Measurements from ENCODE around the gene CMIP.

The CMIP gene

DNA sequence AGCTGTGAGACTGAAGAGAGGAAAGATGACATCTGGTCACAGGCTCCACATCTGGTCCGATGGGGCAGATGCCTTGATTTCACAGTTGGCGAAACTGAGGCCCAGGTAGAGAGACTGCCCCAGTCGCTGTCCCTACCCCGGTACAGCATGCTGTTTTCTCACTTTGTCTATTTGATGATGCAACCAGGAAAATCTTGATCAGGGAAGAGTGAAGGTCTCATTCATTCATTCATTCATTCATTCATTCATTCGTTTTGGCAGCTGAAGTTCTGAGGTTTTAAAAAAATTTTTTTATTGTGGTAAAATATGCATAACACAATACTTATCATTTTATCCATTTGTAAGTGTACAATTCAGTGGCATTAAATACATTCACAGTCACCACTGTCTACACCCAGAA lies 19.7 kb downstream of the CMIP start:
- no peak for DNase-seq

DNA sequence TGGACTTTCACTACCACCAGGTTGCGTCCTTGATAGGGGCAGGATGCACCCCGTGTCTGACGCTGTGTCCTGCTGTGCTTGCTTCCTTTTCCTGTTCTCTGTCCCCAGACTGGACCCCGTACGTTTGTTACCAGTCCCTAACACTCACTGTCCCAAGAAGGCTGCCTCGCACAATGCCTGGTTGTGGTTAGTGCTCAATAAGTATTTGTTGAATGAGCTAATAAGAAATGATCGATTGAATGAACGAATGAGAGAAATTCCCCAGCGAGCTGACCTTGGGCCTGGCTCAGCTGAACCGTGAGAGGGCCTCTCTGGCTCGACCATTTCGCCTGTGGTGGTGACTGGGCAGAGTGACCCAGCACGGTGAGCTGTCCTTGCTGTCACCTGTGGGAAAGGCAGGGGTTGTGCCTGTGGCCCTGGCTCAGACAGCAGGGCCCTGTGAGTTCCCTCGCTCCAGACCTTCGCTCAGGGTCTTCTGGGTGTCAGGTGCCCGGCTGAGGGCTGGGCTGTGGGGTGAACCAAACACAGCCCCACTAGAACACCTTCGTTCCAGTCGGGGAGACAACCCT lies 20.9 kb downstream of the CMIP start:
- no peak for DNase-seq

DNA sequence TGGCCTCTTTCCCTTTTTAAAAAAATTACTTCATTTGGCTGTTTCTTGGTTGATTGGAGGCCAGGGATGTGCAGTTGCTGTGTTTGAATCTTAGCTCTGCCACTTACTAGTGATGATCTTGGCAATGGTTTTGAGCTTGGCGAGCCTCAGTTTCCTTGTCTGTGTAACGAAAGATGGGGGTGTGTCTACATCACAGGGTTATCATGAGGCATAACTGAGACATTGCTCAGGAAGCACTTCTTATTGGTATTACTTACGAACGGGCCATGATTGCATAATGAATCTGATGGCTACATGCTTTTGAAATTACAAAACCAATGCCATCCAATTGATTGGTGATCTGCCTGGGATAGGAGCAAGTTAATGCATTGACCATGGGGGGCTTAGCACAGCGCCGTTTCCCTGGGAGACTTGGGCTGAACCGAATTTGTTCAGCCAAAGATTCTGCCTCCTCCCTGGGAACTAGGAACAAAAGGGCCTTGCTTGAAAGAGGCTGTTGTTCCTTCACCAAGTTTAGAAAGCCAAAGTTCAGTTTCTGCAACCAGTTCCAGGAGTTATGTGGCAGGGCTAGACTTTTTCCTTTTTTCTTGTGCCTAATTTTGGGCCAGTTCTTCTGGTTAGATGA lies 21.9 kb downstream of the CMIP start:
- no peak for DNase-seq

DNA sequence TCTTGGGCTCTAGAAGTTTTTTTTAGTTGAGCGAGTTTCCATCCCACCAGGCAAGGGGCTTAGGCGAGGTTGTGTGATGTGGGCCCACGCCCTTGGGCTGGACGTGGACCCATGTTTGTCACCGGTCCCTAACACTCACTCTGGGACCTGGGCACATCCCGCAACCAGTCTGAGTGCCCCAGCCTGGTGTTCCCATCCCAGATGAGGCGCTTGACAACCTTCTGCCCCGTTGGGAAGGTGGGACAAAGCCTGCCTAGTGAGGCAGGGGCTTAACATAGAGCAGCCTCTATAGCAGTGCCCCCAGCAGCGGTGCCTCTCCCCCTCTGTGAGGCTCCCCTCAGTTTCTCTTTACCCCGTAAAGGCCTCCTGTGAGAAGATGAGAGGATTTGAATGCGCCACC lies 22.5 kb downstream of the CMIP start:
- DNase-seq: no peak

DNA sequence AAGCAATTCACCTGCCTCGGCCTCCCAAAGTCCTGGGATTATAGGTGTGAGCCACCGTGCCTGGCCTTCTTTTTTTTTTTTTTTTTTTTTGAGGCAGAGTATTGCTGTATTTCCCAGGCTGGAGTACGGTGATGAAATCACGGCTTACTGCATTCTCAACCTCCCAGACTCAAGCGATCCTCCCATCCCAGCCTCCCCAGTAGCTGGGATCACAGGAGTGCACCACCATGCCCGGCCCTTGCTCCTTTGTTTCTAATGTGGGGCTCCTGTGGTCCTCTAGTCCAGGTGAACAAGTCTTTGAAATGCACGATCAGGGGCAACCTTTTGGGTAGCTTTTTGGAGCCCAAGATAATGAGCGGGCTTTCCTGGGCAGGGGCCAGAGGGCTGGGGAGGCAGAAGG lies 23.2 kb downstream of the CMIP start:
- DNase-seq: no peak

GRCh38 chr16:81468269-81468902 lies 23.8 kb downstream of the CMIP start:
- no peak for DNase-seq

DNA sequence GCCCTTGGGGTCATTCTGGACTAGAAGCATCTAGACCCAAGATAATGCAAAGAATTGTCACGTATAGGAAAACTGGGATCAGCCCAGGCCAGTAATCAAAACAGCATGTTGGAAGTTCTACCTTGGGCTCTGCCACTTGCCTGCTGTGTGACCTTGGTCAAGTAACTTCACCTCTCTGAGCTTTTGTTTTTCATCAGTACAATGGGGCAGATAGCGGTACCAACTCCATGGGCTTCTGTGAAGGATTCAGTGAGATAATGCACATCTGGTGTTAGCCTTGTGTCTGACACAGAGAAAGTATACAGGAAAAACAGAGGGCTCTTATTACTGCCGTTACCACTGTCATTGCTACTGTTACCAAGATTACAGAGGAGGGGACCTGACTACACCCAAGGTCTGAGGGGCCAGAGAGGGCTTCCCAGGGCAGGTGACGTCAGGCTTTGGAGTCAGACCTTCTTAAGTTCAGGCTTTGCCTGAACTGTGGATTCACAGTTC lies 24.6 kb downstream of the CMIP start:
- DNase-seq: no peak

DNA sequence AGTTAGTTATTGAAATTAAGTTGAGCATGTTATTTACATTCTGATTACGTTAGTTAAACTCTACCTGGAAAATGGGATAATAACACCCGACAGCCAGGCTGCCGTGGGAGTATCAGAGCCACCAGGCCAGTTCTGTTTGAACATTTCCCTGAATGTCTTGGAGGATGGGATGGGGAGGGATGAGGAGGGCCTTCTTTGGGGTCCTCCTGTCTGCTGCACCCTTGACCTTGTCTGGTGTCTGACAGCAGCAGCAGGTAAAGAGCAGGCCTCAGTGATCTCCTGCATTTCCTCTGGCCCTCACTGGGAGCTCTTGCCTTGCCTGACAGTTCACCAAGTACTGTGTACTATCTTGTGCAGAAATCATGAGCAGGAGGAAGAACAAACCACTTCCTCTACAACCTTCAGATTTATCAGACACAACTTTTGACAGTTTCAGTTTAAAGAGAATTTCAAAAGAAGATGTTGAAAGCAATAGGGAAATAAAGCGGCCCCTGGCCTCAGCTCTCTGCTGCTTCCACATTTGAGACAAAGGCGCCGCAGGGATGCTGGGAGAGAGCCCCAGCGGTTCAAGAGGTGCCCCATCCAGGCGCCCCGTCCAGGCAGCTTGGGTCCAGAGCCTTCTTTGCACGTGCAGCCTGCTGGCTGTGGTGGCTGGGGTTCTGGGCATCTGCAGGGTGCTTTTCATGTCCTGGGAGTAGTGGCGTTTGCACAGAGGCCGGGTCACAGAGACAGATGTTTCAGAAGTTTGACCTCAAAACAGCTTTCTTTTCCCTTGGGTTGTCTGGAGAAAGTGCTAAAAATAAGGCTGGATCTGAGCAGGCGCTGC lies 25.3 kb downstream of the CMIP start:
- peak; percentile 60 for DNase-seq

- DNase-seq: no peak
These were observed 26.4 kb downstream of the CMIP start for GRCh38 chr16:81470796-81471636.

- no peak for DNase-seq
These were observed 27.3 kb downstream of the CMIP start for GRCh38 chr16:81471882-81472281.

DNA sequence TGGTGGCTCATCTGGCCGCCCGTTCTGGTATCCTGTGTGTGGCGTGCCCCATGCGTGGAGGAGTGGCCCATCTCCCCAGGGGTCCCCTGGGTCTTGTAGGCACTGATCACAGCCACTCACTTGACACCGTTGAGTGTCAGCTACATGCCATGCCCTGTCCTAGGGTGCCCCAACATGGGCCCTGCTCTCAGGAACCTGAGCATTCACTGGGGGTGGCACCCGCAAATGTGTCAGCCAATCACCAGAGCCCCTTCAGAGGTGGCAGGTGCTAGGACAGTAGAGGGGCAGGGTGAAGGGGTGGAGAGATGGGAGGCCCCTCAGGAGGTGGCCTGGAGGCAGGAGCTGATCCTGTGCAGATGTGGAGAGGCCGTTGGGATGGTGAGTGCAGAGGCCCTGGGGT lies 27.8 kb downstream of the CMIP start:
- DNase-seq: no peak

DNA sequence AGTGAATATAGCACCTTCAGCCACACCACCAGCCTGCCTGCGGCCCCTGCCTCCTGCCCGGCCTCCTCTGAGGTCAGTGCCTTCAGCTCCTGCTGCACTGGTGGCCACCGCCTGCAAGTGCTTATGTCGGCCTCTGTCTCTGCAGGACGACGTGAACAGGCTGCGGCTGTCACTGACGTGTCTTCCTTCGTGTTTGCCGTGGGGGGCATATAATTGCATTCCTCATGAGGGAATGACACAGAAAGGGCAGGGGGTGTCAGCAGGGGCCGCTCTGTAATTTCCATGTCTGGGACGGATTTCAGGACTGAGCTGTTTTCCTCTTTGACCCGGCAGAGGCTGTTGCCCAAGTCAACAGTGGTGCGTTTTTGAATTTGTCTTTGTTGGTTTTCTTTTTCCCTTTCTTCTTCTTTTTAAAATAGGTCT lies 28.5 kb downstream of the CMIP start:
- DNase-seq: no peak

DNA sequence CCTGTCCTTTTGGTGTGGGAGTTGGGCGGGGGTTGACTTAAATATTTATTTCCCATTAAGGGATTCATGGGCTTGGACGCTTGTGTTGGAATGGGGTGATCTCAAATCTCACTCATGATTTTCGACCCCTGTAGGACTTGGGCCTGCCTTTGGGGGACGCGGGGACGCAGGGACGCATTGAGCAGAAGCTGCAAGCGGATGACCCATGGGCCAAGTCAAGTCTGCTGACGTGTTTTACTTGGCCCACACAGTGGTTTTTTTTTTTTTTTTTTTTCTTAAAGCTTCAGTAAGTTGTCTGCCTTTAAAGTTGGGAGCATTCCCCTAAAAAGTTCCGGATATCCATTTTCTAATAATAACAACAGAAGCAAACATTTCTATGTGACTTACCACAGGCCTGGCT lies 28.9 kb downstream of the CMIP start:
- DNase-seq: no peak

DNA sequence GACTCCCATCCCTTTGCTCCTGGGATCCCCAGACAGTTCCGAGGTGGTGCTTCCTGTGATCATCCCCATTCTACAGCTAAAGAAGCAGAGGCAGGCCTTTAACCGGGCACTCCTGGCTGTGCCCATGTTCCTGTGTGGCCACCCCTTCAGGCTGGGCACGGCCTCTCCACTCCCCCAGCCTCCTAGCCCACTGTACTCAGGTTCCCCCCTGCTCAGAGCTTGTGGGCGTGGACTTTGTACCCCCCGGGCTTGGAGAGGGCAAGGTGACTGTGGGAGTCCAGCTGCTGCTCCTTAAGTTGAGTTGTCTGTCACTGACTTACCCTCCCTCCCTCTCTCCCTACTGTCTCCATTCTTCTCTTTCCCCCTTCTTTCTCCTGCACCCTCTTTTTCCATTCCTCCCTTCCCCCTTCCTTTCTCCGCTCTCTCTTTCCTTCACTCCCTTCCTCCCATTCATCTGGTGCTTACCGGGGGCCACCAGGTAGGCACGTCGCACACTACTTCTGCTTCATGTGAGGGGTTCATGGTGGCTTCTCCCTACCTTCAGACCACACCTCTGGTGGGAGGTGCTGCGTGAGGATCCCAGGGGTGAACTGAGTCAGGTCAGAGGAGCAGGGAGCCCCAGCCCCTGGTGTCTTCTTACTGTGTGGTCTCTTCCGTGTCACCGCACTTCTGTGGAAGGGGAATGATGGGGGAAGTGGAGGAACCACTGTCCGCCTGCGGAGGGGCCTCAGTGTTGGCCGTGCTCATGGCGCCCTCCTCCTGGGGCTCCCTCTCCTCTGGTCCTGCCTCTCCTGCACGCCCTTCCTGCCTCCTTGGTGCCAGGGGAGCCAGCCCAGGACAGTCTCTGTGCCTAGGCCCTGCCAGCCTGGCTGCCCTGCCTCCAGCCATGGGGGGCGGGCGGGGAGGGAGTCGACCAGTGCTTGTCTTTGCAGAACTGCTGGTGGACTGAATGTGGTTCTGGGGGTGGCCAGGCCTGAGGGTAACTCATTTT lies 29.7 kb downstream of the CMIP start:
- no peak for DNase-seq

DNA sequence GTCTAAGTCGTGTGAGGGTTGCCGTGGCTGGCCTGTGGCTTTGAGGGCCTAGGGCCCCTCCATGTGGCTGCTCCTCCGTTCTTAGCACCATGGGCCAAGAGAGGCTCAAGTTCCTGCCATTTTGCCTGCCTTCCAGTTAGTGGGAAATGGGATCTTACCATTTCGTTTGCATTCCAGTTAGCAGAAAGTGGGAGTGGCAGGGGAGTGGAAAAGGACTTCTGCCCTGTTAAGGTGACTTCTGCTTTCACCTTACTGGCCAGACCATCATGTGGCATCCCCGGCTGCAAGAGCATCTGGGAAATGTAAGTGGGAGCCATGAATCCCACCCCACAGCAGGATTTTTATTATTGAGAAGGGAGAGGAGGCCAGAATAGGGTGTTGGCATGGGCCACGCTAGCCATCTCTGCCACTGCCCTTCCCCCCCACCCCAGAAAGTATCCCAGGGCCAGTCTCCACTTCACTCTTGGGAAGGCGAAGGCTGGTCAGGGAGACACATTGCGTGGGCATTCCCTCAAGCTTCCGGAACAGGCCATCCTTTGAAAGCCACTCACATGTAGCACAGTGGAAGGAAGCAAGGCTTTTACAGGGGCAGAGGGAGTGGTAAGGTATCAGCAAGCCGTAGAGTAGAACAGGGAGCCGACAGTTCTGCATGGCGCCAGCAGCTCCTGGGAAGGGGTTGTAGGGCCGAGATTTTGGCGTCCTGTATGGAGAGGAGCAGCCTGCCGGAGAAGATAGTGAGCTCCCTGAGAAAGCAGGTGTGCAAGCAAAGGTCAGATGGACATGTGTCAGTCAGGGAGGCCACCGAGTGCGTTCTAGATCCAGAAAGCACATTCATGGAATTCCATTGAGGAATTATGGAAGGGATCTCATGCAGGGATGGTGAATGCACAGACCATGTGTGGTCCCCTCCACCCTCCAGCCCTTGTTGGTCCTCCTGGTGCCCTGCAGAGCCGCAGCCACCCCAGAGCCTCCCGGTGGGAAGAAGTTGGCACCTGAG lies 33.4 kb downstream of the CMIP start:
- DNase-seq: no peak

DNA sequence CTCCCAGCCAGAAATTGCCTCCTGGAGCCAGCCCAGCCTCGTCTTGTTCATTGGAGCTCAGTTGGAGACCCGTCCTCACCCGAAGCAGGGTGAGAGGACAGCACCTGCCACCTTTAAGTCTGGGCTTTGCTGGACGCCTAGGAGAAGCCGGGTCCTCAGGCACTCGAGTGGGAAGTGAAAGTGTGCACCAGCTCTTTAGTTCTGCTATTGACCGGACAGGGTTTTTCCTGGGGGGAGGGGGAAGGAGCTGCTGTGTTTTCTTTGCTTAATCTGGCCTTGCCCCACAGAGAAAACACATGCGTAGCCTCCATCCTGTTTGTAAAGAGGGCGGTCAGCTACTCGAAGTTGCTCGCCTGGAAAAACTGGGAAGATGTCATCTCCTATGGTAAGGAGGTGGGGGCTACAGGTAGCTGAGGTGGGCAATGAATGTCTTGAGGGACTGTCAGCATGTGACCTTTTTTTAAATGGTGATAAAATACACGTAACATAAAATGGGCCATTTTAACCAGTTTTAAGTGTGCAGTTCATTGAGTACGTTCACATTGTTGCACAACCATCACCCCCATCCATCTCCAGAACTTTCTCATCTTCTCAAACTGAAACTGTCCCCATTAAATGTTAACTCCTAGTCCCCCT lies 34.4 kb downstream of the CMIP start:
- peak; percentile 7 for DNase-seq

- no peak for DNase-seq
These were observed 36.1 kb downstream of the CMIP start for GRCh38 chr16:81480606-81481206.

DNA sequence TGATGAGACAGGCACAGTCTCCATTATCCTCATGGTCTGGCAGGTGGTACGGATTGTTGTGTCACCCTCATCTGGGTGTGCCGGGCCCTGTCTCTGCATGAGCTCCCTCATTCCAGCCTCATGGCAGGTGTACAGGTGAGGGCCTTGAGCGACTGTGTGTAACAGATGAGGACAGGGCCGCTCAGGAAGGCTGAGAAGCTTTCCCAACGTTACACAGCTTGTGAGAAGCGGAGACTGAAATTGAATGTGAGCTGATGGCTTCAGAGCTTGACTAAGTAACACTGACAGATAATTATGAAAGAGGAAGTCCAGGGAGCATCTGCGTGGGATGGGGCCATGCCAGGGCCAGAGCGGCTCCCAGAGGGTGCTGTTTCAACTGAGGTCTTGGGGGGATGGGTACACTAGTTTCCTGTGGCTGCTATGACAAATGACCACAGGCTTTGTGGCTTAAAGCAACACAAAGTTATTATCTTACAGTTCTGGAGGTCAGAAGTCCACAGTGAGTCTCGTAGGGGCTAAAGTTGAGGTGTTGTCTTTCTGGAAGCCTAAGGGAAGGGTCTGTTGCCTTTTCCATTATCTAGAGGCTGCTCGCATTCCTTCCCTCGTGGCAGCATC lies 36.7 kb downstream of the CMIP start:
- DNase-seq: no peak
